PC-3 (cell line): ENCODE measurements around the gene DLD. TPM values are rescaled to one million over a fixed set of nuclear protein-coding genes. Genes with fewer than 3 reads are reported as not detected.

ENCODE experiments used
- ATAC-seq: fragments of 200-7000 bp; cut with Tn5 transposase; 2 replicates; pipeline ENCODE4 v1.9.1; 2020; ENCODE audit warnings: mild to moderate bottlenecking, moderate library complexity
- BruUV-seq: library from RNA; stranded (reverse); fragments of 400-500 nt; replicated peaks from 2 replicates; lab custom pipeline; 2021; lab: Mats Ljungman, UMichigan
- CTCF ChIA-PET: fragments of 300-600 bp; sonication (Branson Sonifier 250); formaldehyde crosslinking; loops from one replicate; lab custom pipeline; 2022; ENCODE audit warnings: antibody characterized with exemption; lab: Charles Lee
- POLR2A ChIA-PET: fragments of 300-600 bp; sonication (Branson Sonifier 250); formaldehyde crosslinking; loops from one replicate; lab custom pipeline; 2022; ENCODE audit warnings: antibody characterized with exemption; ENCODE audit not compliant: unreplicated experiment; lab: Charles Lee
- DNase-seq: peaks from one replicate; pipeline ENCODE4 v3.0.0-alpha.2; 2015
- H2AFZ ChIP-seq: fragments of 300-600 bp; sonication (generic); 2 replicates; pipeline ENCODE4 v1.6.0; 2016; ENCODE audit warnings: antibody characterized with exemption, low read length
- H3F3A ChIP-seq: fragments of 300-600 bp; sonication (generic); one replicate; pipeline ENCODE4 v1.6.0; 2017; ENCODE audit warnings: antibody characterized with exemption, low read length, control low read depth, mild to moderate bottlenecking; ENCODE audit not compliant: unreplicated experiment
- H3K27ac ChIP-seq: fragments of 300-600 bp; sonication (generic); 2 replicates; pipeline ENCODE4 v1.5.1; 2016; ENCODE audit warnings: mild to moderate bottlenecking, low read length
- H3K27me3 ChIP-seq: fragments of 300-600 bp; sonication (generic); 2 replicates; pipeline ENCODE4 v1.6.1; 2016; ENCODE audit warnings: low read length, mixed read lengths
- H3K36me3 ChIP-seq: fragments of 300-600 bp; sonication (generic); 2 replicates; pipeline ENCODE4 v1.6.1; 2016; ENCODE audit warnings: low read depth, mixed run types, low read length, mixed read lengths
- H3K4me1 ChIP-seq: fragments of 300-600 bp; sonication (generic); 2 replicates; pipeline ENCODE4 v1.5.1; 2016; ENCODE audit warnings: low read length; ENCODE audit not compliant: insufficient read depth
- H3K4me2 ChIP-seq: fragments of 300-600 bp; sonication (generic); 2 replicates; pipeline ENCODE4 v1.6.0; 2016; ENCODE audit warnings: low read length
- H3K4me3 ChIP-seq: fragments of 300-600 bp; sonication (generic); 2 replicates; pipeline ENCODE4 v1.5.1; 2016; ENCODE audit warnings: mild to moderate bottlenecking, low read length, mixed read lengths
- H3K79me2 ChIP-seq: fragments of 300-600 bp; sonication (generic); 2 replicates; pipeline ENCODE4 v1.6.1; 2017; ENCODE audit warnings: low read length, mixed read lengths
- H3K9ac ChIP-seq: fragments of 300-600 bp; sonication (generic); 2 replicates; pipeline ENCODE4 v1.6.0; 2016; ENCODE audit warnings: mild to moderate bottlenecking, low read length
- H3K9me2 ChIP-seq: fragments of 300-600 bp; sonication (generic); replicated peaks from 2 replicates; pipeline ENCODE4 v1.6.1; 2016; ENCODE audit warnings: mixed run types, low read length, mixed read lengths
- H3K9me3 ChIP-seq: fragments of 300-600 bp; sonication (generic); 2 replicates; pipeline ENCODE4 v1.6.1; 2016; ENCODE audit warnings: low read length, mixed read lengths
- H4K20me1 ChIP-seq: fragments of 300-600 bp; sonication (generic); 2 replicates; pipeline ENCODE4 v1.6.1; 2016; ENCODE audit warnings: low read length, mixed read lengths
- EZH2 ChIP-seq: fragments of 300-600 bp; sonication (generic); IDR thresholded peaks from one replicate; pipeline ENCODE4 v1.6.1; 2017; ENCODE audit warnings: antibody characterized with exemption, mild to moderate bottlenecking, low read length; ENCODE audit not compliant: unreplicated experiment
- EZH2phosphoT487 ChIP-seq: fragments of 300-600 bp; sonication (generic); IDR thresholded peaks from 2 replicates; pipeline ENCODE4 v1.6.1; 2018; ENCODE audit warnings: mild to moderate bottlenecking, antibody characterized with exemption, low read length, borderline replicate concordance
- intact Hi-C: fragments of 100-400 bp; cut with micrococcal nuclease; formaldehyde crosslinking; loops from 2 replicates; pipeline ENCODE4 v1.9.0; 2023
- total RNA-seq: library from RNA; depleted of rRNA; stranded (reverse); fragments of >200 nt; gene quantifications from 2 replicates; pipeline ENCODE4 v1.2.3, GENCODE V29; 2014
- TF ChIP-seq, protein P1 (sequence below): fragments of 300-600 bp; sonication (generic); conservative IDR thresholded peaks from 2 replicates; pipeline ENCODE4 v1.5.1; 2017; ENCODE audit warnings: antibody characterized with exemption, low read depth, mild to moderate bottlenecking, low read length

Gene DLD
- total RNA-seq, 1 experiment from 2014 or later, result 64.0 TPM

DNA sequence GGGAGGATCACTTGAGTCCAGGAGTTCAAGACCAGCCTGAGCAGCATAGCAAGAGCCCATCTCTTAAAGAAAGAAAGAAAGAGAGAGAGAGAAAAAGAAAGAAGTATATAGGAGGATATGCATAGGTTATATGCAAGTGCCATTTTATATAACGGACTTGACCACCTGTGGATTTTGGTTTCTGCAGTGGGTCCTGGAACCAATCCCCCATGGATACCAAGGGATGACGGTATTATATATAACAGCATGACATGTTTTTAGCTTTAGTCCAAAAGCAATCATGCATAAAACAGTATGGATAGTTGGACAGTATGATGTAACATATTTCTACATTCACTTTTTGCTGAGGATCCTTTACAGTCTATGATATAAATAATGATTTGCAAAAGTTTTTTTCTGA is 45.3 kb downstream of the DLD start:
- CTCF ChIA-PET, result no interaction called here
- peaks cover 10% of the 10 kb centered on the region; the same call in 1 of the 2 replicates for H3K4me1 ChIP-seq
- no peak for DNase-seq
- peaks cover 50% of the 10 kb centered on the region for H3K36me3 ChIP-seq
- H3K4me2 ChIP-seq, result no peak overlapping the region
- no peak overlapping the region for H3K9ac ChIP-seq
- H3K9me2 ChIP-seq, result no peaks in the 10 kb centered on the region
- ATAC-seq, result no peak
- no peak overlapping the region for H3K4me3 ChIP-seq
- no peaks in the 10 kb centered on the region for H4K20me1 ChIP-seq
- no peak overlapping the region for H2AFZ ChIP-seq
- POLR2A ChIA-PET, result no interaction called here
- H3K27me3 ChIP-seq, result no peaks in the 10 kb centered on the region
- H3K27ac ChIP-seq, result no peak overlapping the region
- no TSS peak for BruUV-seq
- H3K79me2 ChIP-seq, result no peaks in the 10 kb centered on the region
- no peaks in the 10 kb centered on the region for H3F3A ChIP-seq
- TF ChIP-seq, protein P1, sequence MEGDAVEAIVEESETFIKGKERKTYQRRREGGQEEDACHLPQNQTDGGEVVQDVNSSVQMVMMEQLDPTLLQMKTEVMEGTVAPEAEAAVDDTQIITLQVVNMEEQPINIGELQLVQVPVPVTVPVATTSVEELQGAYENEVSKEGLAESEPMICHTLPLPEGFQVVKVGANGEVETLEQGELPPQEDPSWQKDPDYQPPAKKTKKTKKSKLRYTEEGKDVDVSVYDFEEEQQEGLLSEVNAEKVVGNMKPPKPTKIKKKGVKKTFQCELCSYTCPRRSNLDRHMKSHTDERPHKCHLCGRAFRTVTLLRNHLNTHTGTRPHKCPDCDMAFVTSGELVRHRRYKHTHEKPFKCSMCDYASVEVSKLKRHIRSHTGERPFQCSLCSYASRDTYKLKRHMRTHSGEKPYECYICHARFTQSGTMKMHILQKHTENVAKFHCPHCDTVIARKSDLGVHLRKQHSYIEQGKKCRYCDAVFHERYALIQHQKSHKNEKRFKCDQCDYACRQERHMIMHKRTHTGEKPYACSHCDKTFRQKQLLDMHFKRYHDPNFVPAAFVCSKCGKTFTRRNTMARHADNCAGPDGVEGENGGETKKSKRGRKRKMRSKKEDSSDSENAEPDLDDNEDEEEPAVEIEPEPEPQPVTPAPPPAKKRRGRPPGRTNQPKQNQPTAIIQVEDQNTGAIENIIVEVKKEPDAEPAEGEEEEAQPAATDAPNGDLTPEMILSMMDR, result no peak
- no peak for TF ChIP-seq EZH2phosphoT487
- no peak for TF ChIP-seq EZH2
- intact Hi-C loops, result no loop called here
- H3K9me3 ChIP-seq, result no peaks in the 10 kb centered on the region

GRCh38 chr7:107937531-107937930 is 46.5 kb downstream of the DLD start:
- no TSS peak for BruUV-seq
- intact Hi-C loops, result no loop called here
- Histone ChIP-seq H3K79me2 (no peaks in the 10 kb centered on the region), H3K27me3 (no peaks in the 10 kb centered on the region), H4K20me1 (no peaks in the 10 kb centered on the region), H3K27ac (no peak overlapping the region), H3K9me3 (no peaks in the 10 kb centered on the region), H3K4me1 (peaks cover 10% of the 10 kb centered on the region; the same call in 1 of the 2 replicates), H2AFZ (no peak overlapping the region), H3F3A (no peaks in the 10 kb centered on the region), H3K9me2 (no peaks in the 10 kb centered on the region), H3K4me2 (no peak overlapping the region), H3K9ac (no peak overlapping the region), H3K4me3 (no peak overlapping the region), H3K36me3 (peaks cover 42% of the 10 kb centered on the region)
- CTCF ChIA-PET, result no interaction called here
- ATAC-seq, result no peak
- TF ChIP-seq EZH2, result no peak
- POLR2A ChIA-PET, result interaction anchor here (0.5 kb wide), 1 partner anchor 237 kb away, joined by 3 read pairs; no protein-coding TSS in a partner anchor
- no peak for DNase-seq

GRCh38 chr7:107938456-107939250 is 47.7 kb downstream of the DLD start:
- CTCF ChIA-PET, result no interaction called here

More at GRCh38 chr7:107938456-107939250, 47.7 kb downstream of the DLD start:
- H4K20me1 ChIP-seq, result no peaks in the 10 kb centered on the region
- TF ChIP-seq EZH2 (no peak), EZH2phosphoT487 (no peak)
- TF ChIP-seq, protein P1, result no peak
- intact Hi-C loops, result no loop called here
- H3K4me3 ChIP-seq, result no peak overlapping the region
- H3K4me1 ChIP-seq, result peaks cover 10% of the 10 kb centered on the region; the same call in 1 of the 2 replicates
- H3K9me2 ChIP-seq, result no peaks in the 10 kb centered on the region
- no peaks in the 10 kb centered on the region for H3K27me3 ChIP-seq
- H3K9ac ChIP-seq, result no peak overlapping the region
- no peaks in the 10 kb centered on the region for H3F3A ChIP-seq
- peak overlapping the region; percentile 60 for H3K27ac ChIP-seq
- no peaks in the 10 kb centered on the region for H3K9me3 ChIP-seq
- H3K79me2 ChIP-seq, result no peaks in the 10 kb centered on the region
- no peak overlapping the region for H3K4me2 ChIP-seq
- H3K36me3 ChIP-seq, result peaks cover 45% of the 10 kb centered on the region
- POLR2A ChIA-PET, result no interaction called here
- no TSS peak for BruUV-seq
- DNase-seq (no peak), ATAC-seq (no peak)
- no peak overlapping the region for H2AFZ ChIP-seq
